H9 (cell line): ENCODE results near the gene CTSA. TPM values are rescaled to one million over a fixed set of nuclear protein-coding genes. Genes with fewer than 3 reads are reported as not detected.
A peak's percentile ranks its signal among the peaks of the same experiment; 100 is the strongest.

Experiments
- DNase-seq: peaks from one replicate; pipeline ENCODE4 v3.0.0-alpha.2; 2017
- H2AFZ ChIP-seq: one replicate; pipeline ENCODE4 v1.6.1; 2013; ENCODE audit warnings: mild to moderate bottlenecking, low read length, control low read depth, moderate library complexity
- H2AK5ac ChIP-seq: 2 replicates; pipeline ENCODE4 v1.6.1; 2013; ENCODE audit warnings: low read length, control low read depth, mixed read lengths; ENCODE audit not compliant: insufficient read length
- H2BK120ac ChIP-seq: one replicate; pipeline ENCODE4 v1.6.1; 2013; ENCODE audit warnings: low read depth, mild to moderate bottlenecking, low read length, control low read depth, inconsistent platforms; ENCODE audit not compliant: poor library complexity, severe bottlenecking
- H2BK12ac ChIP-seq: 2 replicates; pipeline ENCODE4 v1.6.1; 2013; ENCODE audit warnings: low read length, control low read depth, mixed read lengths, low read depth; ENCODE audit not compliant: insufficient read length
- H2BK15ac ChIP-seq: 2 replicates; pipeline ENCODE4 v1.6.1; 2013; ENCODE audit warnings: low read depth, low read length, control low read depth
- H2BK20ac ChIP-seq: one replicate; pipeline ENCODE4 v1.6.1; 2013; ENCODE audit warnings: low read depth, mild to moderate bottlenecking, low read length, control low read depth, inconsistent platforms; ENCODE audit not compliant: poor library complexity, severe bottlenecking
- H2BK5ac ChIP-seq: 2 replicates; pipeline ENCODE4 v1.6.1; 2013; ENCODE audit warnings: low read length, control low read depth, mixed read lengths; ENCODE audit not compliant: insufficient read length
- H3K14ac ChIP-seq: 2 replicates; pipeline ENCODE4 v1.6.1; 2013; ENCODE audit warnings: low read length, control low read depth; ENCODE audit not compliant: insufficient read depth
- H3K18ac ChIP-seq: 2 replicates; pipeline ENCODE4 v1.6.1; 2013; ENCODE audit warnings: low read depth, mild to moderate bottlenecking, mixed read lengths, low read length, control low read depth; ENCODE audit not compliant: insufficient read length
- H3K23ac ChIP-seq: 2 replicates; pipeline ENCODE4 v1.6.1; 2013; ENCODE audit warnings: low read length, control low read depth, mixed read lengths, low read depth; ENCODE audit not compliant: insufficient read length
- H3K23me2 ChIP-seq: 2 replicates; pipeline ENCODE4 v1.6.1; 2013; ENCODE audit warnings: low read depth, mild to moderate bottlenecking, mixed read lengths, low read length, control low read depth; ENCODE audit not compliant: insufficient read length, poor library complexity, severe bottlenecking
- H3K27ac ChIP-seq: 2 replicates; pipeline ENCODE4 v1.5.1; 2013; ENCODE audit warnings: low read length, control low read depth, mixed read lengths, low read depth; ENCODE audit not compliant: insufficient read length
- H3K27me3 ChIP-seq: 2 replicates; pipeline ENCODE4 v1.6.1; 2013; ENCODE audit warnings: low read length, control low read depth, inconsistent platforms; ENCODE audit not compliant: insufficient read depth
- H3K4ac ChIP-seq: 2 replicates; pipeline ENCODE4 v1.6.1; 2013; ENCODE audit warnings: low read depth, mild to moderate bottlenecking, control low read depth, inconsistent platforms, low read length, moderate library complexity
- H3K4me1 ChIP-seq: 2 replicates; pipeline ENCODE4 v1.6.1; 2013; ENCODE audit warnings: low read length, control low read depth, inconsistent platforms; ENCODE audit not compliant: insufficient read depth
- H3K4me2 ChIP-seq: 2 replicates; pipeline ENCODE4 v1.6.1; 2013; ENCODE audit warnings: low read length, control low read depth, mixed read lengths; ENCODE audit not compliant: insufficient read length, insufficient read depth
- H3K56ac ChIP-seq: 2 replicates; pipeline ENCODE4 v1.6.1; 2013; ENCODE audit warnings: low read depth, mild to moderate bottlenecking, mixed read lengths, low read length, control low read depth; ENCODE audit not compliant: insufficient read length
- H3K79me1 ChIP-seq: 2 replicates; pipeline ENCODE4 v1.6.1; 2013; ENCODE audit warnings: low read depth, mild to moderate bottlenecking, moderate library complexity, low read length, control low read depth, inconsistent platforms; ENCODE audit not compliant: insufficient read depth, poor library complexity, severe bottlenecking
- H3K79me2 ChIP-seq: 2 replicates; pipeline ENCODE4 v1.6.1; 2013; ENCODE audit warnings: low read length, control low read depth, inconsistent platforms; ENCODE audit not compliant: insufficient read depth
- H3K9ac ChIP-seq: 2 replicates; pipeline ENCODE4 v1.6.1; 2013; ENCODE audit warnings: low read length, control low read depth, mixed read lengths; ENCODE audit not compliant: insufficient read length; ENCODE audit errors: extremely low read depth
- H3K9me3 ChIP-seq: one replicate; pipeline ENCODE4 v1.6.1; 2013; ENCODE audit warnings: low read depth, low read length, inconsistent platforms; ENCODE audit not compliant: control insufficient read depth
- H3T11ph ChIP-seq: one replicate; pipeline ENCODE4 v1.6.1; 2013; ENCODE audit warnings: mild to moderate bottlenecking, low read length, control low read depth, inconsistent platforms
- H4K20me1 ChIP-seq: one replicate; pipeline ENCODE4 v1.6.1; 2013; ENCODE audit not compliant: control insufficient read depth, insufficient read length, insufficient read depth
- H4K5ac ChIP-seq: 2 replicates; pipeline ENCODE4 v1.6.1; 2013; ENCODE audit warnings: low read depth, mild to moderate bottlenecking, mixed read lengths, low read length, control low read depth; ENCODE audit not compliant: insufficient read length
- H4K8ac ChIP-seq: replicated peaks from 2 replicates; pipeline ENCODE4 v1.6.1; 2013; ENCODE audit warnings: low read length, control low read depth, mixed read lengths, low read depth; ENCODE audit not compliant: insufficient read length
- H4K91ac ChIP-seq: 2 replicates; pipeline ENCODE4 v1.6.1; 2013; ENCODE audit warnings: low read depth, mild to moderate bottlenecking, moderate library complexity, mixed read lengths, low read length, control low read depth; ENCODE audit not compliant: insufficient read length
- H3K27ac Mint-ChIP-seq, 3 experiments: 2 replicates in 2 of 3; 3 replicates in 1 of 3; pipeline ENCODE4 v1.8.0; 2020 to 2021; ENCODE audit warnings: mixed read lengths in 3 of 3, mild to moderate bottlenecking in 1 of 3, moderate library complexity in 1 of 3
- H3K27me3 Mint-ChIP-seq: 2 replicates; pipeline ENCODE4 v1.8.0; 2021; ENCODE audit warnings: low read depth, mild to moderate bottlenecking, moderate library complexity, mixed read lengths
- H3K36me3 Mint-ChIP-seq, 3 experiments: 2 replicates in 2 of 3; 3 replicates in 1 of 3; pipeline ENCODE4 v1.8.0; 2020 to 2021; ENCODE audit warnings: low read depth in 3 of 3, mixed read lengths in 3 of 3; ENCODE audit not compliant: insufficient read depth in 1 of 3
- H3K4me1 Mint-ChIP-seq, 2 experiments: 2 replicates each; pipeline ENCODE4 v1.8.0; 2020; ENCODE audit warnings: mixed read lengths in 2 of 2
- H3K4me3 Mint-ChIP-seq, 2 experiments: 2 replicates in 1 of 2; 3 replicates in 1 of 2; pipeline ENCODE4 v1.8.0; 2020 to 2021; ENCODE audit warnings: mild to moderate bottlenecking in 2 of 2, mixed read lengths in 2 of 2, moderate library complexity in 1 of 2
- H3K9me3 Mint-ChIP-seq, 2 experiments: 2 replicates in 1 of 2; 3 replicates in 1 of 2; pipeline ENCODE4 v1.8.0; 2020; ENCODE audit warnings: mild to moderate bottlenecking in 2 of 2, mixed read lengths in 2 of 2, moderate library complexity in 1 of 2
- WGBS: extraction: QIAGEN DNeasy Blood & Tissue Kit; methylation state at CpG from one replicate; pipeline ENCODE4 v1.1.7; 2013; ENCODE audit warnings: missing lambda C conversion rate, low lambda C conversion rate, mixed read lengths; ENCODE audit not compliant: insufficient read length; ENCODE audit errors: extremely low coverage; 5-methylcytosine and 5-hydroxymethylcytosine counted together
- total RNA-seq: library from RNA; stranded (reverse); gene quantifications from 2 replicates; pipeline ENCODE4 v1.2.1, GENCODE V29; 2021
- TF ChIP-seq, protein P1 (sequence below): fragments of 200-600 bp; sonication (generic); conservative IDR thresholded peaks from 3 replicates; pipeline ENCODE4 v1.8.0; 2021; ENCODE audit warnings: antibody characterized with exemption, mild to moderate bottlenecking

CTSA gene
- total RNA-seq, 1 experiment from 2014 or later: 64.4 TPM

DNA sequence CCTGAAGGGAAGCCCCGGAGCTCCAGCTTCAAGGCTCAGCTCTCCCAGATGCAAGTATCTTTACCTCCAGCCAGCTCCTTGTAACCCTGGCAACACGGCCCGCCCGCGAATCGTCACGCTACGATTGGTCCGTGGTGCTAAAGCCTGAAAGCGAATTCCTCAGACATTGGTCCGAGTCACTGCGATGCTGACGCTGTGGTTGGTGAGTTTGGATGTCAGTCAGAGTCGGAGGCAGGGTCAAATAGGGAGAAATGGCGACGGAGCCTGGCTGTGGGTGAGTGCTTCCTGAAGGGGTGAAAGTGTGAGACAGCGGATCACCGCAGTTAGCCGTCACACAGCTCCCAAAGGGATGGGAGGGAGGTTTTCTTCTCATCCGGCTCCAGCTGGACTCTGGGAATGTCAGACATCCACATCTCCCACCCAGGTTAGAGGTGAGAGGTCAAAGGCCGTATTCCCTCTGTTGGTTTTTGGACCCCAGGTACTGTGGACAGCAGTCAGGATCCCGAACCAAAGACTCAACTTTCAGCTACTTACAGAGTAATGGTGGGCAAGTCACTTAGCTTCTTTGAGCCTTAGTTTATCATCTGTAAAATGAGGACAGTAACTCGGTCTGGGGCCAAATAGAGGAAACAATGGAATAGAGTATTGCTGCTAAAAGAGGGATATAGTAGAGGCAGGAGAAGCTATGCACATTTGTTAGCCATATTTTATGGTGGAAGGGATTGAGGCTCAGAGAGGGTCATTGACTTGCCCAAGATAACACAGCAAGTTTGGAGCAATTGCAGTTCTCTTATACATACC, 9.9 kb upstream of the CTSA start, which contains the start of gene ZSWIM1:
TSS of gene ZSWIM1 (plus strand) at position 240 of the 801 bp plus-strand sequence. CDS start 1,366 bp downstream, outside the sequence.
- H4K20me1 ChIP-seq: no peaks in the 10 kb centered on the region
- no peaks in the 10 kb centered on the region for H3K27me3 Mint-ChIP-seq
- H2BK15ac ChIP-seq: no peak within 1 kb of the TSS
- H3K18ac ChIP-seq: peak within 1 kb of the TSS; percentile 78
- peaks cover 5% of the 10 kb centered on the region; the same call in 1 of the 2 replicates for H3K79me2 ChIP-seq
- DNase-seq: peak; percentile 99
- H3K4ac ChIP-seq: no peak within 1 kb of the TSS
- WGBS: no CpG with 5 or more reads among the region's 23 CpGs
- H3K27ac Mint-ChIP-seq: peak within 1 kb of the TSS; percentile 82 to 95 (median 93)
- no peak within 1 kb of the TSS for H3K23ac ChIP-seq
- no peak within 1 kb of the TSS for H4K8ac ChIP-seq
- H2BK12ac ChIP-seq: no peak within 1 kb of the TSS
- H3K56ac ChIP-seq: no peak within 1 kb of the TSS
- no peak within 1 kb of the TSS for H2BK5ac ChIP-seq
- H3K36me3 Mint-ChIP-seq: peaks cover 17 to 33% (median 20%) of the 10 kb centered on the region in 3 experiments
- no peak within 1 kb of the TSS for H4K5ac ChIP-seq
- TF ChIP-seq, protein P1, sequence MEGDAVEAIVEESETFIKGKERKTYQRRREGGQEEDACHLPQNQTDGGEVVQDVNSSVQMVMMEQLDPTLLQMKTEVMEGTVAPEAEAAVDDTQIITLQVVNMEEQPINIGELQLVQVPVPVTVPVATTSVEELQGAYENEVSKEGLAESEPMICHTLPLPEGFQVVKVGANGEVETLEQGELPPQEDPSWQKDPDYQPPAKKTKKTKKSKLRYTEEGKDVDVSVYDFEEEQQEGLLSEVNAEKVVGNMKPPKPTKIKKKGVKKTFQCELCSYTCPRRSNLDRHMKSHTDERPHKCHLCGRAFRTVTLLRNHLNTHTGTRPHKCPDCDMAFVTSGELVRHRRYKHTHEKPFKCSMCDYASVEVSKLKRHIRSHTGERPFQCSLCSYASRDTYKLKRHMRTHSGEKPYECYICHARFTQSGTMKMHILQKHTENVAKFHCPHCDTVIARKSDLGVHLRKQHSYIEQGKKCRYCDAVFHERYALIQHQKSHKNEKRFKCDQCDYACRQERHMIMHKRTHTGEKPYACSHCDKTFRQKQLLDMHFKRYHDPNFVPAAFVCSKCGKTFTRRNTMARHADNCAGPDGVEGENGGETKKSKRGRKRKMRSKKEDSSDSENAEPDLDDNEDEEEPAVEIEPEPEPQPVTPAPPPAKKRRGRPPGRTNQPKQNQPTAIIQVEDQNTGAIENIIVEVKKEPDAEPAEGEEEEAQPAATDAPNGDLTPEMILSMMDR: no peak
- no peaks in the 10 kb centered on the region for H3K27me3 ChIP-seq
- H2BK120ac ChIP-seq: no peak within 1 kb of the TSS
- H3T11ph ChIP-seq: no peak within 1 kb of the TSS
- H3K27ac ChIP-seq: no peak within 1 kb of the TSS
- no peaks in the 10 kb centered on the region for H3K9me3 ChIP-seq
- H3K9me3 Mint-ChIP-seq: no peaks in the 10 kb centered on the region
- peak within 1 kb of the TSS; percentile 96 for H3K4me2 ChIP-seq
- H2BK20ac ChIP-seq: no peak within 1 kb of the TSS
- peak within 1 kb of the TSS; percentile 96 for H3K9ac ChIP-seq
- H2AK5ac ChIP-seq: no peak within 1 kb of the TSS
- peaks cover 5% of the 10 kb centered on the region for H3K23me2 ChIP-seq
- no peaks in the 10 kb centered on the region for H3K4me1 ChIP-seq
- peak within 1 kb of the TSS; percentile 93 to 95 for H3K4me3 Mint-ChIP-seq
- H2AFZ ChIP-seq: no peak within 1 kb of the TSS
- no peak within 1 kb of the TSS for H4K91ac ChIP-seq
- H3K4me1 Mint-ChIP-seq: peaks cover 5 to 9% of the 10 kb centered on the region in 2 experiments
- no peaks in the 10 kb centered on the region for H3K79me1 ChIP-seq
- H3K14ac ChIP-seq: peak within 1 kb of the TSS; percentile 72
